ENCODE data around the gene TRPV4.

Gene TRPV4

DNA sequence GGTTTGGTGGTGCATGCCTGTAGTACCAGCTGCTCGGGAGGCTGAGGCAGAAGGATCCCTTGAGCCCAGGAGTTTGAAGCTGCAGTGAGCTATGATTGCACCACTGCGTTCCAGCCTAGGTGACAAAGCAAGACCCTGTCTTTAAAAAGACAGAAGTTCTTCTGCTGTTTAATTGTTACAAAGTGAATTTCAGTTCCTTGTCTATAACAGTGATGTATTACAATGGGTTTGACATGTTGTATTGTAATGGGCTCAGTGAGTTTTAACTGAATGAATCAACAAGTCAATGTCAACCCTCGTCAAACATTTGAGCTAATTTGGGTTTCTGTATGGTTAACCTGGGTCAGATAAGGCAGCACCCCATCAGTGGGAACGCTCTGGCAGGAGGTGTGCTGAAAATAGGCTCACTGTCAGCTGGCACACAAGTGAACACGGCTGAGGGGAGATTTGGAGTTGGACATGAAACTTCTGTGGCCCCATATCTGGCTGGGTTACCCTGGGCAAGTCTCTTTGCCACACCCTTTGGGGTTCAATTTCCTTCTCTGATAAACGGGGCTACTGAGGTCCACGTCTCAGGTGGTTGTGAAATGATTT lies 14.0 kb upstream of the TRPV4 start:
- DNase-seq (no peak), ATAC-seq (ENCODE audit: insufficient read depth, low read depth) (no peak)
- no peak overlapping the region for H3K27ac ChIP-seq (ENCODE audit: low read length)
- H3K79me2 ChIP-seq (ENCODE audit: insufficient read depth, low read length): no peaks in the 10 kb centered on the region
- H3K9me3 ChIP-seq (ENCODE audit: insufficient read depth, low read length, severe bottlenecking): no peaks in the 10 kb centered on the region
- no peak overlapping the region for H3K4me2 ChIP-seq (ENCODE audit: insufficient read depth, low read length)
- H4K20me1 ChIP-seq (ENCODE audit: insufficient read depth, low read length): no peaks in the 10 kb centered on the region
- no peaks in the 10 kb centered on the region for H3K27me3 ChIP-seq (ENCODE audit: insufficient read depth, low read length, poor library complexity)
- H3K9ac ChIP-seq (ENCODE audit: low read depth, low read length): no peak overlapping the region
- H2AFZ ChIP-seq (ENCODE audit: low read depth, low read length): no peak overlapping the region
- no peak overlapping the region for H3K4me3 ChIP-seq (ENCODE audit: low read depth in 1 of 2, low read length in 2 of 2)
- peaks cover under 1% of the 10 kb centered on the region; the same call in 1 of the 2 replicates for H3K36me3 ChIP-seq (ENCODE audit: insufficient read depth, low read length)
- peaks cover 8% of the 10 kb centered on the region for H3K4me1 ChIP-seq (ENCODE audit: insufficient read depth, low read length)
- TF ChIP-seq, protein P1, sequence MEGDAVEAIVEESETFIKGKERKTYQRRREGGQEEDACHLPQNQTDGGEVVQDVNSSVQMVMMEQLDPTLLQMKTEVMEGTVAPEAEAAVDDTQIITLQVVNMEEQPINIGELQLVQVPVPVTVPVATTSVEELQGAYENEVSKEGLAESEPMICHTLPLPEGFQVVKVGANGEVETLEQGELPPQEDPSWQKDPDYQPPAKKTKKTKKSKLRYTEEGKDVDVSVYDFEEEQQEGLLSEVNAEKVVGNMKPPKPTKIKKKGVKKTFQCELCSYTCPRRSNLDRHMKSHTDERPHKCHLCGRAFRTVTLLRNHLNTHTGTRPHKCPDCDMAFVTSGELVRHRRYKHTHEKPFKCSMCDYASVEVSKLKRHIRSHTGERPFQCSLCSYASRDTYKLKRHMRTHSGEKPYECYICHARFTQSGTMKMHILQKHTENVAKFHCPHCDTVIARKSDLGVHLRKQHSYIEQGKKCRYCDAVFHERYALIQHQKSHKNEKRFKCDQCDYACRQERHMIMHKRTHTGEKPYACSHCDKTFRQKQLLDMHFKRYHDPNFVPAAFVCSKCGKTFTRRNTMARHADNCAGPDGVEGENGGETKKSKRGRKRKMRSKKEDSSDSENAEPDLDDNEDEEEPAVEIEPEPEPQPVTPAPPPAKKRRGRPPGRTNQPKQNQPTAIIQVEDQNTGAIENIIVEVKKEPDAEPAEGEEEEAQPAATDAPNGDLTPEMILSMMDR (IDR thresholded peaks at IDR 0.05; ENCODE audit: borderline replicate concordance, extremely low read depth, low read length, poor library complexity, severe bottlenecking): no peak
- no peak for TF ChIP-seq EZH2 (IDR thresholded peaks at IDR 0.05; ENCODE audit: borderline replicate concordance, low read depth, low read length, severe bottlenecking)

DNA sequence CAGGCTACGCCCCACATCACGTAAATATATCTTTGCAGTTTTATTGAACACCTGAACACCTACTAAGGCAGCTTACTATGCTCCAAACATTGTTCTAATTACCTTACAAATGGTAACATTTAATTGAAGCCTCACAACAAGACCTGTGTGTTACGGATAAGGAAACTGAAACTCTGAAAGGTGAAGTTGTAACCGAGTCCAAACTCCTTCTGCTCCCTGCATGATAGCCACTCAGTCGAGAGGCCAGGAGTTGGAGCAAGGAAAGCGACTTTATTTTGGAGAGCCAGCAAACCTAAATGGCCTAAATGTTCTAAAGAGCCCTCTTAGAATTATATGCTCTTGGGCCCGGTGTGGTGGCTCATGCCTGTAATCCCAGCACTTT lies 12.6 kb upstream of the TRPV4 start:
- Histone ChIP-seq H4K20me1 (ENCODE audit: insufficient read depth, low read length) (no peaks in the 10 kb centered on the region), H3K4me2 (ENCODE audit: insufficient read depth, low read length) (peak overlapping the region; percentile 62), H3K79me2 (ENCODE audit: insufficient read depth, low read length) (no peaks in the 10 kb centered on the region), H3K27me3 (ENCODE audit: insufficient read depth, low read length, poor library complexity) (no peaks in the 10 kb centered on the region), H3K9me3 (ENCODE audit: insufficient read depth, low read length, severe bottlenecking) (no peaks in the 10 kb centered on the region), H3K4me3 (ENCODE audit: low read depth in 1 of 2, low read length in 2 of 2) (0 out of 4 replicates have a peak overlapping the region, but pooled peaks of 1 of the 2 experiments have one; percentile 48), H3K9ac (ENCODE audit: low read depth, low read length) (no peak overlapping the region), H3K36me3 (ENCODE audit: insufficient read depth, low read length) (no peaks in the 10 kb centered on the region), H3K27ac (ENCODE audit: low read length) (no peak overlapping the region), H2AFZ (ENCODE audit: low read depth, low read length) (peak overlapping the region; percentile 62), H3K4me1 (ENCODE audit: insufficient read depth, low read length) (peaks cover 8% of the 10 kb centered on the region)
- ATAC-seq (ENCODE audit: insufficient read depth, low read depth) (no peak), DNase-seq (no peak)
- TF ChIP-seq, protein P1 (IDR thresholded peaks at IDR 0.05; ENCODE audit: borderline replicate concordance, extremely low read depth, low read length, poor library complexity, severe bottlenecking): no peak
- no peak for TF ChIP-seq EZH2 (IDR thresholded peaks at IDR 0.05; ENCODE audit: borderline replicate concordance, low read depth, low read length, severe bottlenecking)

DNA sequence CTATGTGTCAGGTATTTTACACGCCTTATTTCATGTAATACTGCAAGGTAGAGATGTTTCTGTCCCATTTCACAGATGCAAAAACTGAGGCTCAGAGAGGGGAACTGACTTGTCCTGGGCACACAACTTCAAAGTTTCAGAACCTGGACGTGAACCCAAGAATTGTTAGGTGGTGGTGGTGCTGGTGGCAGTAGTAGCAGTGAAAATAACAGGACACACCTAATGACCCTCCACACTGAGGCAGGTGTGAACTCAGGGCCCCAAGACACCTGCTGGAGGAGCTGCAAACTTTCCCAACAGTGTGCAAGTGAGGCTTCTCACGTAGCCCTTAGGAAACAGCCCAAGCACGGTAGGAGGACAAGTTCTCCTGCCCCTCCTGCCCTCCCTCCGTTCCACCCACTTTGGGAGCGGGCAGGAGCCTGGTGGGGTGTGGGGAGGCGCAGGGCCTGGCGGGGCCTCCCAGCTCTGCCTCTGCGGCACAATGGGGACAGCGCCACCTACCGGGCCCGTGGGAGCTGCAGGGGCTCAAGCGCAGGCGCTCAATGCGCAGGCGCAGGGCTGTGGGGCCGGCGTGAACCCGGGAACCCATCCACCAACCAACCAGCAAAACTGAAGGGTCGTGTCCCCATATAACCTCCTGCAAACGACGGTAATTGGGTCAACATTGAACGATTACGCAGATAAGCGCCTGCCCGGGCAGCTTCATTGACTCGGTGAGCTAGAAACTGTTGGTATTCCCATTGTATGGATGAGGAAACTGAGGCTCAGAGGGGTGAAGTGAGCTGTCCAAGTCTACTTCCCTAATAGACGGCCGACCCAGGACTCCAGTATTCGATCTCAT lies 12.0 kb upstream of the TRPV4 start:
- peak overlapping the region; percentile 62 for H3K4me2 ChIP-seq (ENCODE audit: insufficient read depth, low read length)
- ATAC-seq (ENCODE audit: insufficient read depth, low read depth): peak; percentile 95
- no peak overlapping the region for H3K27ac ChIP-seq (ENCODE audit: low read length)
- H4K20me1 ChIP-seq (ENCODE audit: insufficient read depth, low read length): no peaks in the 10 kb centered on the region
- no peaks in the 10 kb centered on the region for H3K27me3 ChIP-seq (ENCODE audit: insufficient read depth, low read length, poor library complexity)
- H2AFZ ChIP-seq (ENCODE audit: low read depth, low read length): peak overlapping the region; percentile 62
- no peaks in the 10 kb centered on the region for H3K9me3 ChIP-seq (ENCODE audit: insufficient read depth, low read length, severe bottlenecking)
- no peaks in the 10 kb centered on the region for H3K79me2 ChIP-seq (ENCODE audit: insufficient read depth, low read length)
- no peaks in the 10 kb centered on the region for H3K36me3 ChIP-seq (ENCODE audit: insufficient read depth, low read length)
- H3K9ac ChIP-seq (ENCODE audit: low read depth, low read length): no peak overlapping the region
- H3K4me3 ChIP-seq (ENCODE audit: low read depth in 1 of 2, low read length in 2 of 2): peak overlapping the region in 1 of 2 experiments; percentile 48; a peak in 2 of 4 replicates
- H3K4me1 ChIP-seq (ENCODE audit: insufficient read depth, low read length): peaks cover 8% of the 10 kb centered on the region
- peak; percentile 79 for DNase-seq
- TF ChIP-seq, protein P1 (IDR thresholded peaks at IDR 0.05; ENCODE audit: borderline replicate concordance, extremely low read depth, low read length, poor library complexity, severe bottlenecking): peak; percentile 87
- TF ChIP-seq EZH2 (IDR thresholded peaks at IDR 0.05; ENCODE audit: borderline replicate concordance, low read depth, low read length, severe bottlenecking): no peak

All from DND-41 (cell line).